Activated CD4-positive, alpha-beta T cell treated with anti-CD3 and anti-CD28 coated beads, Interleukin-2, amount 50 U/mL, for 1 hour (primary cell): ENCODE data around the gene WNK3.

ENCODE experiments used
- DNase-seq: peaks from one replicate; pipeline ENCODE4 v3.0.0-alpha.2; 2020

The WNK3 gene

GRCh38 chrX:54157561-54157960, 200.3 kb downstream of the WNK3 start:
- DNase-seq: no peak
